Psoas muscle (tissue), 8 donors: ENCODE results near the gene NOVA2. TPM values are rescaled to one million over a fixed set of nuclear protein-coding genes. Genes with fewer than 3 reads are reported as not detected.
A peak's percentile ranks its signal among the peaks of the same experiment; 100 is the strongest.

Experiments used
- ATAC-seq, 4 donors: fragments of 200-7000 bp; cut with Tn5 transposase; one replicate each; pipeline ENCODE4 v1.9.1; 2020; ENCODE audit warnings: moderate library complexity in 3 of 4, mild to moderate bottlenecking in 2 of 4
- DNase-seq, 2 donors: peaks; one replicate each; pipeline ENCODE4 v3.0.0-alpha.2; 2020
- H3K27ac ChIP-seq: fragments of 200-600 bp; one replicate; pipeline ENCODE4 v1.8.0; 2022
- H3K27me3 ChIP-seq, 3 donors: fragments of 200-600 bp in 1 of 3; one replicate each; pipeline versions ENCODE4 v1.6.1 to v1.8.0; 2013 to 2022; ENCODE audit warnings: low read length in 2 of 3, mild to moderate bottlenecking in 2 of 3, moderate library complexity in 1 of 3; ENCODE audit not compliant: insufficient read depth in 3 of 3
- H3K36me3 ChIP-seq, 2 donors: fragments of 200-600 bp in 1 of 2; one replicate each; pipeline versions ENCODE4 v1.6.1 to v1.8.0; 2013 to 2022; ENCODE audit warnings: low read depth in 1 of 2, mild to moderate bottlenecking in 1 of 2, moderate library complexity in 1 of 2; ENCODE audit not compliant: insufficient read depth in 1 of 2
- H3K4me1 ChIP-seq: fragments of 200-600 bp; one replicate; pipeline ENCODE4 v1.8.0; 2022
- H3K4me3 ChIP-seq: fragments of 200-600 bp; one replicate; pipeline ENCODE4 v1.8.0; 2022; ENCODE audit warnings: mild to moderate bottlenecking
- H3K9me3 ChIP-seq: fragments of 200-600 bp; one replicate; pipeline ENCODE4 v1.8.0; 2022
- WGBS, 3 donors: extraction: QIAGEN DNeasy Blood & Tissue Kit; methylation state at CpG; one replicate each; pipeline versions ENCODE4 v1.1.6 to v1.1.7; 2013; 5-methylcytosine and 5-hydroxymethylcytosine counted together
- intact Hi-C, 2 donors: fragments of 100-400 bp; cut with DNase I; formaldehyde crosslinking; loops; one replicate each; pipeline versions ENCODE4 v1.11.0 to v1.14.2; 2022
- polyA plus RNA-seq, 3 donors: library from polyadenylated mRNA; stranded (reverse); fragments of 200-250 nt; gene quantifications; one replicate each; pipeline ENCODE4 v1.2.3, GENCODE V29; 2013
- total RNA-seq, 4 donors: library from RNA; stranded (reverse); fragmentation: NEBNext Ultra II Directional in 2 of 4; extraction: Animal tissue kit (Norgen Biotek cat#: 25700) in 2 of 4; gene quantifications; one replicate each; pipeline versions ENCODE4 v1.2.1 to v1.2.4, GENCODE V29; 2021 to 2023
- TF ChIP-seq, protein P1 (sequence below): fragments of 200-600 bp; IDR thresholded peaks from one replicate; pipeline ENCODE4 v1.8.0; 2022; ENCODE audit warnings: antibody characterized with exemption
- donor health status: healthy with polysubstance abuse.
- donor health status: DM: no; HTN: no; CAD: no; lungs with moderate emphysema.
- donor health status: Bipolar disorder and iron deficiency.
- donor health status: healthy.
- donor health status: DM: yes; HTN: yes; CAD: no.
- donor health status: DM: no; HTN: no; CAD: no.
- donor health status: DM: no; HTN: no; CAD: no.
- donor health status: DM: yes; HTN: yes; CAD: no.

The NOVA2 gene
- total and polyA plus RNA-seq, 7 donors, result 0.27 to 4.3 (median 1.6) TPM

DNA sequence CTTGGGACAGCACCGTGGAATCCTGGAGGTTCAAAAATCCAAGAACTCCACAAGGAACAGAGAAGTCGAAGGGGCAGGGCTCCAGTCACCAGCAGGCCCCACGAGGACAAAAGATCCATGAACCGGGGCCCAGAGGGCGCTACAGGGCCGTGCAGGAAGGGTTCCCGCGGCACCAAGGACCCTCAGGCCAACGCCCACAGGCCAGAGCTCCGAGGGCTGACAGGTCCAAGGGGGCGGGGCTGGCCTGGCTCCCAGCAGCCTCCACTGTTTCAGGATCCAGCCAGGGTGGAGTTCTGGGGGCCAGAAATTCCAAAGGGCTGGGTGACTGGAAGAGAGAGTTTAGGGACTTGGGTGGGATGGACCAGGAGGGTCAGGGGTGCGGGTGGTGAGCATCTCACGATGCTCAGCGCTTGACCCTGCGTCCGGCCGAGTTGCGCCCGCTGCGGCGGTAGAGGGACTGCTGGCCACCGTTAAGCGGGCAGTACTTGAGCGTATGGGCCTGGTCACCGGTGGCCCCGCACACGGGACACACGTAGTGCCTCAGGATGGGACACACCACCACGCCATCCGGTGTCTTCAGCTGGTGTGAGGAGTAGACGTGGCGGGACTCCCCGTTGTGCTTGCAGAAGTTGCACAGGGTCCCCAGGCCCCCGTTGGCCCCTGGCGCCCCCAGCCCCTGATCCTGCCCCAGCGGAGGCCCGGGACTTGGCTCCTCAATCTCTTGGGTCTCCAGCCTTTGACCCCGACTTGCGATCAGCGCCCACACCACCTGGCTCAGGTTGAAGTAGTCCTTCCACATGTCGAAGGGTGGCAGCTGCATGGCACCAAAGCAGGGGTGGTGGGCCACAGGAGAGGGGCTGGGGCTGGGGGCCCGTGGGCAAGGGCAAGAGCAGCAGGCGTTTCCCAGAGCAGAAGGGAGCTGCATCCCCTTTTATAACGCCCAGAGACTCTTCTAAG lies 59.5 kb downstream of the NOVA2 start, which contains the start of gene NANOS2:
Gene NANOS2 (minus strand): TSS at position 905 of the 957 bp plus-strand sequence. CDS start 85 bp downstream, at position 820.
- peaks cover 0 to 28% (median 4%) of the 10 kb centered on the region in 3 donors for H3K27me3 ChIP-seq
- intact Hi-C loops, result no loop called here

DNA sequence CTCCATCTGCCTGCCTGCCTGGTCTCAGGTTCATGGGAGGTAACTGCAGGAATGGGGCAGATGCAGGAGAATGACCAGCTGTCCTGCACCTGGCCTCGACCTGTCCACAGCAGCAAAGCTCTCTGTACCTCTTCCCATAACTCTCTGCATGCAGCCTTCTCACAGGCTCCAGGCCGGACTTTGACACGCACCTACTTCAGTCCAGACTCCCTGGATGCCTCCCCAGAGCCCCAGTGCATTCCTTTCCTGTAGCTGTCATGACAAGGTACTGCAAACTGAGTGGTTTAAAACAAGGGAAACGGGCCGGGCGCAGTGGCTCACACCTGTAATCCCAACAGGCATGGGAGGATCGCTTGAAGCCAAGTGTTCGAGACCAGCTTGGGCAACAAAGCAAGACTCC lies 62.4 kb downstream of the NOVA2 start:
- H3K9me3 ChIP-seq, result no peaks in the 10 kb centered on the region
- TF ChIP-seq, protein P1, sequence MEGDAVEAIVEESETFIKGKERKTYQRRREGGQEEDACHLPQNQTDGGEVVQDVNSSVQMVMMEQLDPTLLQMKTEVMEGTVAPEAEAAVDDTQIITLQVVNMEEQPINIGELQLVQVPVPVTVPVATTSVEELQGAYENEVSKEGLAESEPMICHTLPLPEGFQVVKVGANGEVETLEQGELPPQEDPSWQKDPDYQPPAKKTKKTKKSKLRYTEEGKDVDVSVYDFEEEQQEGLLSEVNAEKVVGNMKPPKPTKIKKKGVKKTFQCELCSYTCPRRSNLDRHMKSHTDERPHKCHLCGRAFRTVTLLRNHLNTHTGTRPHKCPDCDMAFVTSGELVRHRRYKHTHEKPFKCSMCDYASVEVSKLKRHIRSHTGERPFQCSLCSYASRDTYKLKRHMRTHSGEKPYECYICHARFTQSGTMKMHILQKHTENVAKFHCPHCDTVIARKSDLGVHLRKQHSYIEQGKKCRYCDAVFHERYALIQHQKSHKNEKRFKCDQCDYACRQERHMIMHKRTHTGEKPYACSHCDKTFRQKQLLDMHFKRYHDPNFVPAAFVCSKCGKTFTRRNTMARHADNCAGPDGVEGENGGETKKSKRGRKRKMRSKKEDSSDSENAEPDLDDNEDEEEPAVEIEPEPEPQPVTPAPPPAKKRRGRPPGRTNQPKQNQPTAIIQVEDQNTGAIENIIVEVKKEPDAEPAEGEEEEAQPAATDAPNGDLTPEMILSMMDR, result no peak
- 64 to 71% (median 67%) methylated on average over 8 of the region's 8 CpGs for WGBS, 3 donors
- H3K27me3 ChIP-seq, result peaks cover 0 to 23% (median 4%) of the 10 kb centered on the region in 3 donors
- no peak for DNase-seq
- intact Hi-C loops, result no loop called here
- H3K27ac ChIP-seq, result no peak overlapping the region
- ATAC-seq, result no peak
- H3K36me3 ChIP-seq, result no peaks in the 10 kb centered on the region
- H3K4me1 ChIP-seq, result no peaks in the 10 kb centered on the region
- no peak overlapping the region for H3K4me3 ChIP-seq

More for the DNA sequence above, 59.5 kb downstream of the NOVA2 start, which contains the start of gene NANOS2:
- Histone ChIP-seq H3K4me1 (no peaks in the 10 kb centered on the region), H3K4me3 (no peak within 1 kb of the TSS), H3K9me3 (no peaks in the 10 kb centered on the region), H3K27ac (no peak within 1 kb of the TSS), H3K36me3 (no peaks in the 10 kb centered on the region)
- TF ChIP-seq, protein P1, result no peak
- DNase-seq (peak; percentile 27 to 58), ATAC-seq (no peak)
- WGBS, 3 donors, result 56 to 63% (median 58%) methylated on average over 42 to 44 of the region's 44 CpGs

DNA sequence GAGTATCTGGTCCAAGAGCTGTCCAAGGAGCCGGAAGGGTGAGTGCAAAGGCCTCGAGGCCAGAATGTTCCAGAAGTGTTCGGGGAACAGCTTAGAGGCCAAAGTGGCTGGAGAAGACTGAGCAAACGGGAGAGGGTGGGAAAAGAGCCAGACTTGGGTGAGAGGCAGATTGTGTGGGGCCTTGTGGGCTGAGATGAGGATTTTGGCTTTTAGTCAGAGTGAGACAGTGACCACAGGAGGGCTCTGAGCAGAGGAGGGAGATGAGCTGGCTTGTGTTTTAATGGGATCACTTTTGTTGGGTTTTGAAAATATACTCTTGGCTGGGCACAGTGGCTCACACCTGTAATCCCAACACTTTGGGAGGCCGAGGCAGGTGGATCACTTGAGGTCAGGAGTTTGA lies 64.7 kb downstream of the NOVA2 start:
- intact Hi-C loops, result no loop called here
- Histone ChIP-seq H3K4me1 (no peaks in the 10 kb centered on the region), H3K27me3 (peaks cover 0 to 15% (median 3%) of the 10 kb centered on the region in 3 donors), H3K4me3 (no peak overlapping the region), H3K9me3 (no peaks in the 10 kb centered on the region), H3K36me3 (no peaks in the 10 kb centered on the region), H3K27ac (no peak overlapping the region)
- DNase-seq (no peak), ATAC-seq (no peak)
- 72 to 80% (median 73%) methylated on average over 5 of the region's 5 CpGs for WGBS, 3 donors
- TF ChIP-seq, protein P1, result no peak

DNA sequence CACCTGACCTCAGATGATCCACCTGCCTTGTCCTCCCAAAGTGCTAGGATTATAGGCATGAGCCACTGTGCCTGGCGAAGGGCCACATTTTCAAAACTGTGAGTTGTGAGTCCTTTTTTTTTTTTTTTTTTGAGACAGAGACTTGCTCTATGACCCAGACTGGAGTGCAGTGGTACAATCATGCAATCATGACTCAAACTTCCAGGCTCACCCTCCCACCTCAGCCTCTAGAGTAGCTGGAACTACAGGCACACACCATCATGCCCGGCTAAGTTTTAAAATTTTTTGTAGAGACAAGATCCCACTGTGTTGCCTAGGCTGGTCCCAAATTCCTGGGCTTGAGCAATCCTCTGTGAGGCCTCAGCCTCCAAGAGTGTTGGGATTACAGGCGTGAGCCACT lies 67.4 kb downstream of the NOVA2 start:
- no peak for DNase-seq
- Histone ChIP-seq H3K36me3 (no peaks in the 10 kb centered on the region), H3K27ac (no peak overlapping the region), H3K9me3 (no peaks in the 10 kb centered on the region), H3K4me3 (no peak overlapping the region), H3K27me3 (no peaks in the 10 kb centered on the region), H3K4me1 (peaks cover 6% of the 10 kb centered on the region)
- 84 to 88% (median 85%) methylated on average over 3 of the region's 3 CpGs for WGBS, 3 donors
- TF ChIP-seq, protein P1, result no peak
- intact Hi-C loops, result no loop called here
- no peak for ATAC-seq
